Stomach smooth muscle (tissue), 2 donors: ENCODE measurements around the gene PPP4R3C.

ENCODE experiments used
- H3K27ac ChIP-seq: one replicate; pipeline ENCODE4 v1.7.0; 2013; ENCODE audit warnings: mild to moderate bottlenecking, low read length, inconsistent platforms
- H3K27me3 ChIP-seq, 2 donors: one replicate each; pipeline ENCODE4 v1.7.0; 2013; ENCODE audit warnings: low read length in 2 of 2; ENCODE audit not compliant: insufficient read depth in 2 of 2, control insufficient read depth in 1 of 2
- H3K36me3 ChIP-seq, 2 donors: one replicate each; pipeline ENCODE4 v1.7.0; 2013; ENCODE audit warnings: low read length in 2 of 2; ENCODE audit not compliant: control insufficient read depth in 2 of 2, insufficient read depth in 2 of 2
- H3K4me1 ChIP-seq: one replicate; pipeline ENCODE4 v1.7.0; 2013; ENCODE audit warnings: low read length; ENCODE audit not compliant: control insufficient read depth, insufficient read depth
- H3K4me3 ChIP-seq, 2 donors: one replicate each; pipeline ENCODE4 v1.7.0; 2013; ENCODE audit warnings: low read length in 2 of 2
- H3K9ac ChIP-seq, 2 donors: one replicate each; pipeline ENCODE4 v1.7.0; 2013; ENCODE audit warnings: low read length in 2 of 2, mild to moderate bottlenecking in 1 of 2
- H3K9me3 ChIP-seq, 2 donors: one replicate each; pipeline ENCODE4 v1.7.0; 2013; ENCODE audit warnings: low read length in 2 of 2; ENCODE audit not compliant: control insufficient read depth in 2 of 2
- donor health status: healthy.
- donor health status: Pancreatic carcinoma.

PPP4R3C gene

DNA sequence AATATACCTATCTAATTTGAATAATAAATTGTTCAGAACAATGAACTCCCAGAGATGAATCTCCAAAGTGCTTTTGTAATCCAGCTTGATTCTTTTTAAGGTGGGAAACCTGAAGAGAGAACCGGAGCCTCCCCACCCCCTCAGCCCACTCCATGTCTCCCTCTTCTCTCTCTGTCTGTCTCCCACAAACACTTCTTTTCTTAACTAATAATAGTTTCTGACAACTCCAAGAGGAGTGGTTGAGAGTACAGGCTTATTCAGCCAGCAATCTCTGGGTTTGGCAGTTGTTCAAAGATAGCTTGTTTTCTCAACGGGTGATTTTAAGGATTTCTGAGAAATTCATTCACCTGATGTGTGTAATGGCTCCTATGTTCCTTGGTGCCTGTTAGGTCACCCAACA lies 23.4 kb downstream of the PPP4R3C start:
- Histone ChIP-seq H3K4me1 (no peaks in the 10 kb centered on the region), H3K27ac (no peak overlapping the region), H3K9me3 (no peaks in the 10 kb centered on the region), H3K27me3 (no peaks in the 10 kb centered on the region), H3K36me3 (no peaks in the 10 kb centered on the region), H3K9ac (no peak overlapping the region), H3K4me3 (no peak overlapping the region)

DNA sequence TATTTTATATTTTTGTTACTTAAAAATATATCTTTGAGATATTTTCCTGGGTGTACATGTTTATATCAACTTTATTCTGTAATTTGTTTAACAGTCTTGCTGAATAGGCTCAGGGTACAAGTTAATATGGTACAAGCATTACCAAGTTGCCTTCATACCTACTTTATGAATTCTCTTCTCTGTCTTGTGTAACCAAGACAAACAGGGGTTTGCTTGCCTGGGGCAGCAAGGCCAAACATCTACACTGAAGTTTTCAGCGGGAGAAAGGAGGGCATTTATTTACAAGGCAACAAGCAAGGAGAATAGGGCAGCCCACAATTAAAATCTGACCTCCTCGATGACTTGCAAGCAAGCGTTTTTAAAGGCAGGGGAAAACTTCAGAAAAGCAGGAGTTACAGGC lies 24.2 kb downstream of the PPP4R3C start:
- no peak overlapping the region for H3K4me3 ChIP-seq
- H3K27ac ChIP-seq = no peak overlapping the region
- H3K27me3 ChIP-seq = no peaks in the 10 kb centered on the region
- no peak overlapping the region for H3K9ac ChIP-seq
- H3K4me1 ChIP-seq = no peaks in the 10 kb centered on the region
- H3K9me3 ChIP-seq = no peaks in the 10 kb centered on the region
- no peaks in the 10 kb centered on the region for H3K36me3 ChIP-seq

DNA sequence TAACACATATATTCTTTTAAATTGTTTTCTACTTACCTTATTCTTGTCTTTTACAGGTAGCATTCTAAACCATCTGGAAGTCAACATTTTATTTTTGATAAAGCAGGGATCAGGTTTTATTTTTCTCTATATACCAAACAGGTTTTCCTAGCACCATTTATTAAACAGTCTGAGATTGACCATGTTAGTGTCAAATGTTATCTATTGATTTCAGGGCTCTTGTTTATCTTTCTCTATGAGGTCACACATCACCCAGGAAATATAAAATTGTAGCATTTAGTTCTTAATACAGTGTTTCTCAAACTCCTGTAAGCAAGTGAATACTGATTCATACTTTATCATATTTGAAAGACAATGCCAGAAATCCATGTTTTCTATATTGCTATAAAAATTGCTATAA lies 28.1 kb downstream of the PPP4R3C start:
- H3K27ac ChIP-seq = no peak overlapping the region
- no peak overlapping the region for H3K4me3 ChIP-seq
- no peaks in the 10 kb centered on the region for H3K27me3 ChIP-seq
- H3K4me1 ChIP-seq = no peaks in the 10 kb centered on the region
- H3K9ac ChIP-seq = no peak overlapping the region
- H3K9me3 ChIP-seq = no peaks in the 10 kb centered on the region
- no peaks in the 10 kb centered on the region for H3K36me3 ChIP-seq
